ENCODE results near the gene ATAD3A. TPM values are rescaled to one million over a fixed set of nuclear protein-coding genes. Genes with fewer than 3 reads are reported as not detected.
"Not testable (repeated sequence)": the region's sequence is repeated elsewhere in the genome, so short reads cannot be mapped to it uniquely, and the experiment has no call there.

The ATAD3A gene
- 10 to 100 TPM; 61.7 to 65.1 TPM for total RNA-seq

DNA sequence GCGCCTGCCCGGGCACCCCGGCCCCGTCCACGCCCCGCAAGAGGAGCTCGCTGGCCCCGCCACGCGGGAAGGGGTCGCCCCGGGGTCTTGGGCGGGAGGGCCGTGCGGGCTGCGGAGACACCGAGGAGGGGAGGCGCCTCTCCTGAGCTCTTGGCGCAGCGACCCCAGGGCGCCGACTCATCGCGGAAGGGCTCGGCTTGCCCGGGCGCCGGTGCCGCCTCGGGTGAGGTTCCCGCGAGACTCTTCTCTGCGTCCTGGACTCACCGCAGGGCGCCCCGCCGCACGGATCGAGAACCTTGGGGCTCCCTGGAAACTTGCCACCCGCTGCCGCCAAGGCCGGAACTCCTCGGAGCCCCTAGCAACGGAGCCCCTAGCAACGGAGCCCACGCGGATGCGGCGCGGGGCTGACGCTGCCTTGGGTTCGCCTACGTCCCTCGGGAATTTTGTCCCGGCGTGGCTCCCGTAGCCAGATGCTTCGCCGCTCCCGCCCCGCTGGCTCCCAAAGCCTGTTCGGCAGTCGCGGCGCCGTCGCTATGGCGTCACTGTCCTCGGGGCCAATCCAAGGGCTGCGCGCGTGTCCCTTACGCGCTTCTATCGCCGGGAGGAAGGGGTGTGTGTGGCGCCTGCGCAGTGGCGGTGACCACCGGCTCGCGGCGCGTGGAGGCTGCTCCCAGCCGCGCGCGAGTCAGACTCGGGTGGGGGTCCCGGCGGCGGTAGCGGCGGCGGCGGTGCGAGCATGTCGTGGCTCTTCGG lies at the start of gene ATAD3A:
Gene ATAD3A, plus strand, starts transcription at position 630 of the 753 bp plus-strand sequence. Its CDS starts 107 bp downstream, at position 737.
- ATAC-seq (peak; percentile 96), DNase-seq (peak; percentile 98)
- H3K27ac Mint-ChIP-seq = peak within 1 kb of the TSS; percentile 92
- no peaks in the 10 kb centered on the region for H3K27me3 Mint-ChIP-seq
- intact Hi-C loops (cut with micrococcal nuclease) = no loop called here
- H3K4me1 Mint-ChIP-seq (ENCODE audit: low read depth) = peaks cover 10% of the 10 kb centered on the region
- H3K36me3 Mint-ChIP-seq (ENCODE audit: low read depth) = peaks cover 10% of the 10 kb centered on the region
- H3K4me3 Mint-ChIP-seq = peak within 1 kb of the TSS; percentile 91
- H3K9me3 Mint-ChIP-seq = no peaks in the 10 kb centered on the region
- ChIA-PET POLR2A (interaction anchor here (1.1 to 1.6 kb wide), 2 partner anchors 18 to 113 kb away, joined by 3 to 4 read pairs; partner anchors contain the start of gene CCNL2), CTCF (no interaction called here)
- no peak for TF ChIP-seq CTCF (IDR thresholded peaks at IDR 0.05)

- ATAC-seq (peak; percentile 72), DNase-seq (peak; percentile 31)
- Mint-ChIP-seq H3K36me3 (ENCODE audit: low read depth) (no peaks in the 10 kb centered on the region), H3K4me3 (peak overlapping the region; percentile 40), H3K27me3 (no peaks in the 10 kb centered on the region), H3K27ac (peak overlapping the region; percentile 73), H3K9me3 (no peaks in the 10 kb centered on the region), H3K4me1 (ENCODE audit: low read depth) (no peaks in the 10 kb centered on the region)
- TF ChIP-seq CTCF (IDR thresholded peaks at IDR 0.05) = no peak
- ChIA-PET POLR2A (no interaction called here), CTCF (no interaction called here)
- intact Hi-C loops (cut with micrococcal nuclease) = no loop called here
Observed at GRCh38 chr1:1462318-1462966, 49.5 kb upstream of the ATAD3A start.

DNA sequence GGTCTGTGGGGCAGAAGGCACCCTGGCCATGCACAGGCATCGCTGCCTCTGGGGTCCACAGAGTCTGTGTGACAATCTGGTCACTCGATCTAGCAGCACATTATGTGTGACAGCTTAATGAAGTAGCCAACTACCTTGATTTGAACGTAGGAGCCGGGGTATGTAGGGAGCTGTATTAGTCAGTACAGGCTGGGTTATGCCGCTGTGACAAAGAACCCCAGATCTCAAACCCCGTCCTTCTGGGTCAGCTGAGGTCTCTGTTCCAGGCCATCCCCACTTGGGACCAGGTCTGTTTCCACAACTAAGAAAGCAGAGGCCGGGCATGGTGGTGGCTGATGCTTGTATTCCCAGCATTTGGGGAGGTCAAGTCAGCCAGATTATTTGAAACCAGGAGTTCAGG lies 48.6 kb upstream of the ATAD3A start:
- H3K4me3 Mint-ChIP-seq = no peak overlapping the region
- ChIA-PET POLR2A (no interaction called here), CTCF (interaction anchor here (1.2 to 2.7 kb wide), 2 partner anchors 41 to 91 kb away, joined by 3 to 9 read pairs; no protein-coding TSS in a partner anchor)
- no peaks in the 10 kb centered on the region for H3K36me3 Mint-ChIP-seq (ENCODE audit: low read depth)
- H3K4me1 Mint-ChIP-seq (ENCODE audit: low read depth) = no peaks in the 10 kb centered on the region
- no peaks in the 10 kb centered on the region for H3K9me3 Mint-ChIP-seq
- intact Hi-C loops (cut with micrococcal nuclease) = no loop called here
- DNase-seq = no peak
- no peak for TF ChIP-seq CTCF (IDR thresholded peaks at IDR 0.05)
- ATAC-seq = no peak
- H3K27ac Mint-ChIP-seq = no peak overlapping the region
- H3K27me3 Mint-ChIP-seq = no peaks in the 10 kb centered on the region

- ATAC-seq; DNase-seq; POLR2A ChIA-PET; H3K36me3 Mint-ChIP-seq (ENCODE audit: low read depth); CTCF ChIA-PET; H3K9me3 Mint-ChIP-seq; H3K27ac Mint-ChIP-seq; intact Hi-C loops (cut with micrococcal nuclease); H3K4me3 Mint-ChIP-seq; H3K27me3 Mint-ChIP-seq: not testable (repeated sequence)
- H3K4me1 Mint-ChIP-seq (ENCODE audit: low read depth) = peaks cover 16% of the 10 kb centered on the region
Observed at GRCh38 chr1:1468196-1468985, 43.6 kb upstream of the ATAD3A start.

DNA sequence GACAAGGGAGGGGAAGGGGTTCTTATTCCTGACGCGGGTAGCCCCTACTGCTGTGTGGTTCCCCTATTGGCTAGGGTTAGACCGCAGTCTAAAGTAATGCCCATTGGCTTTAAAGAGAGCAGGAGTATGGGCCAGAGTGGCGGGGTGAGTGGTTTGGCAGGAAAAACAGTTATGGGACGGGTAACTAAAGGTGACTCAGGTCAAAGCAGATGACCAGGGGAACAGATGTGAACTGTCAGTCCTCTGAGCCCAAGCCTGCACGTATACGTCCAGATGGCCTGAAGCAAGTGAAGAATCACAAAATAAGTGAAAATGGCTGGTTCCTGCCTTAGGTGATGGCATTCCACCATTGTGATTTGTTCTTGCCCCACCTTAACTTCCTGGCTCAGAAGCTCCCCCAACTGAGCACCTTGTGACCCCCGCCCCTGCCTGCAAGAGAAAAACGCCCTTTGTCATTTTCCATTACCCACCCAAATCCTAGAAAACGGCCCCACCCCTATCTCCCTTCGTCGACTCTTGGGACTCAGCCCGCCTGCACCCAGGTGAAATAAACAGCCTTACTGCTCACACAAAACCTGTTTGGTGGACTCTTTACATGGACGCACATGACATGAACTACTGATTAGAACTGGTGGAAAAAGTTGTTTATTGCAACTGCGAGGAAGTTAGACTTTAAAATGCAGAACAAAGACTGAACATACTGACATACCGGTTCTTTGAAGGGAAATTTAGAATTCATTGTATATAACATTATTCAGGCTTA lies 41.2 kb upstream of the ATAD3A start:
- no peak for TF ChIP-seq CTCF (IDR thresholded peaks at IDR 0.05)
- Mint-ChIP-seq H3K27me3 (no peaks in the 10 kb centered on the region), H3K4me1 (ENCODE audit: low read depth) (peaks cover 21% of the 10 kb centered on the region), H3K36me3 (ENCODE audit: low read depth) (peaks cover 1% of the 10 kb centered on the region), H3K4me3 (peak overlapping the region; percentile 82), H3K27ac (peak overlapping the region; percentile 83), H3K9me3 (no peaks in the 10 kb centered on the region)
- DNase-seq (peak; percentile 53), ATAC-seq (no peak)
- intact Hi-C loops (cut with micrococcal nuclease) = no loop called here
- CTCF ChIA-PET = no interaction called here
- POLR2A ChIA-PET = no interaction called here
